CD4-positive, alpha-beta T cell treated with Interleukin-4 for 1 hour (primary cell): ENCODE measurements around the gene DTNA.
"Not testable (repeated sequence)": the region's sequence is repeated elsewhere in the genome, so short reads cannot be mapped to it uniquely, and the experiment has no call there.

ENCODE experiments used
- DNase-seq, 2 donors: peaks; one replicate each; pipeline ENCODE4 v3.0.0-alpha.2; 2020 to 2022

Gene DTNA

GRCh38 chr18:34709750-34710441, at the start of gene DTNA:
DTNA (plus strand) TSS chr18:34710298; CDS start chr18:34755977, 45,679 bp downstream.
- DNase-seq, result peak in 1 of 2 donors; percentile 19

GRCh38 chr18:34660572-34660971, 49.5 kb upstream of the DTNA start:
- no peak for DNase-seq

- DNase-seq, result peak in 1 of 2 donors; percentile 7
Measured at GRCh38 chr18:34661464-34662087, 48.5 kb upstream of the DTNA start.

GRCh38 chr18:34676816-34677574, 33.1 kb upstream of the DTNA start:
- DNase-seq, result no peak

- DNase-seq, result not testable (repeated sequence)
Measured at GRCh38 chr18:34689750-34690149, 20.3 kb upstream of the DTNA start.

- DNase-seq, result no peak
Measured at GRCh38 chr18:34691614-34692013, 18.5 kb upstream of the DTNA start.

GRCh38 chr18:34694591-34695165, 15.4 kb upstream of the DTNA start:
- no peak for DNase-seq

- DNase-seq, result no peak
Measured at GRCh38 chr18:34695310-34695709, 14.8 kb upstream of the DTNA start.

- no peak for DNase-seq
Measured at GRCh38 chr18:34696671-34697070, 13.4 kb upstream of the DTNA start.

GRCh38 chr18:34697233-34697632, 12.9 kb upstream of the DTNA start:
- no peak for DNase-seq

- no peak for DNase-seq
Measured at GRCh38 chr18:34697891-34698290, 12.2 kb upstream of the DTNA start.

- DNase-seq, result no peak
Measured at GRCh38 chr18:34701911-34702310, 8.2 kb upstream of the DTNA start.

GRCh38 chr18:34702814-34703213, 7.3 kb upstream of the DTNA start:
- DNase-seq, result no peak

- DNase-seq, result no peak
Measured at GRCh38 chr18:34704074-34704473, 6.0 kb upstream of the DTNA start.

- no peak for DNase-seq
Measured at GRCh38 chr18:34704823-34705222, 5.3 kb upstream of the DTNA start.

- DNase-seq, result no peak
Measured at GRCh38 chr18:34707670-34708069, 2.4 kb upstream of the DTNA start.

GRCh38 chr18:34709104-34709503, 994 bp upstream of the DTNA start:
- DNase-seq, result no peak

GRCh38 chr18:34710458-34710914, 388 bp downstream of the DTNA start:
- DNase-seq, result no peak

- no peak for DNase-seq
Measured at GRCh38 chr18:34710934-34711333, 836 bp downstream of the DTNA start.

- not testable (repeated sequence) for DNase-seq
Measured at GRCh38 chr18:34716111-34716510, 6.0 kb downstream of the DTNA start.

GRCh38 chr18:34718610-34719009, 8.5 kb downstream of the DTNA start:
- DNase-seq, result no peak

GRCh38 chr18:34720220-34720619, 10.1 kb downstream of the DTNA start:
- DNase-seq, result no peak

- no peak for DNase-seq
Measured at GRCh38 chr18:34723143-34723542, 13.0 kb downstream of the DTNA start.
